Activated T-cell treated with anti-CD3 and anti-CD28 coated beads, Interleukin-2, amount 50 U/mL, for 4 hours (primary cell): ENCODE measurements around the gene PHACTR1. TPM values are rescaled to one million over a fixed set of nuclear protein-coding genes. Genes with fewer than 3 reads are reported as not detected.

ENCODE experiments used
- ATAC-seq, 2 donors: fragments of 200-7000 bp; cut with Tn5 transposase; one replicate each; pipeline ENCODE4 v1.10.0; 2021
- DNase-seq: peaks from one replicate; pipeline ENCODE4 v3.0.0-alpha.2; 2020
- H3K27me3 Mint-ChIP-seq: one replicate; pipeline ENCODE4 v1.8.0; 2021; ENCODE audit warnings: low read depth, mixed read lengths
- H3K36me3 Mint-ChIP-seq: one replicate; pipeline ENCODE4 v1.8.0; 2022; ENCODE audit warnings: mixed read lengths; ENCODE audit not compliant: insufficient read depth
- H3K4me1 Mint-ChIP-seq: one replicate; pipeline ENCODE4 v1.8.0; 2021; ENCODE audit warnings: low read depth, mixed read lengths
- H3K4me3 Mint-ChIP-seq: one replicate; pipeline ENCODE4 v1.8.0; 2021; ENCODE audit warnings: mild to moderate bottlenecking, moderate library complexity, mixed read lengths
- H3K9me3 Mint-ChIP-seq: one replicate; pipeline ENCODE4 v1.8.0; 2021; ENCODE audit warnings: mixed read lengths
- total RNA-seq, 3 donors: library from RNA; stranded (reverse); gene quantifications; one replicate each; pipeline ENCODE4 v1.2.1, GENCODE V29; 2021

The PHACTR1 gene
- total RNA-seq, 3 donors from 2014 or later = 0.26 to 1.1 (median 0.30) TPM

GRCh38 chr6:13011612-13012146, 295.1 kb downstream of the PHACTR1 start:
- no peak for ATAC-seq
- no peaks in the 10 kb centered on the region for H3K36me3 Mint-ChIP-seq
- peaks cover 62% of the 10 kb centered on the region for H3K27me3 Mint-ChIP-seq
- DNase-seq = no peak
- H3K4me3 Mint-ChIP-seq = no peak overlapping the region
- no peaks in the 10 kb centered on the region for H3K9me3 Mint-ChIP-seq
- H3K4me1 Mint-ChIP-seq = peaks cover 8% of the 10 kb centered on the region

- H3K36me3 Mint-ChIP-seq = no peaks in the 10 kb centered on the region
- H3K27me3 Mint-ChIP-seq = peaks cover 63% of the 10 kb centered on the region
- DNase-seq (no peak), ATAC-seq (no peak)
- no peak overlapping the region for H3K4me3 Mint-ChIP-seq
- peaks cover 8% of the 10 kb centered on the region for H3K4me1 Mint-ChIP-seq
- H3K9me3 Mint-ChIP-seq = no peaks in the 10 kb centered on the region
These were observed 295.7 kb downstream of the PHACTR1 start for GRCh38 chr6:13012296-13012695.

- Mint-ChIP-seq H3K9me3 (no peaks in the 10 kb centered on the region), H3K27me3 (peaks cover 59% of the 10 kb centered on the region), H3K4me1 (peaks cover 8% of the 10 kb centered on the region), H3K36me3 (no peaks in the 10 kb centered on the region), H3K4me3 (peak overlapping the region; percentile 50)
- ATAC-seq = peak in 1 of 2 donors; percentile 23
- DNase-seq = no peak
These were observed 296.6 kb downstream of the PHACTR1 start for GRCh38 chr6:13012977-13013680.

- peak; percentile 25 to 37 for ATAC-seq
- no peaks in the 10 kb centered on the region for H3K36me3 Mint-ChIP-seq
- peak overlapping the region; percentile 50 for H3K4me3 Mint-ChIP-seq
- no peaks in the 10 kb centered on the region for H3K9me3 Mint-ChIP-seq
- DNase-seq = no peak
- H3K4me1 Mint-ChIP-seq = peaks cover 8% of the 10 kb centered on the region
- H3K27me3 Mint-ChIP-seq = peaks cover 57% of the 10 kb centered on the region
These were observed 297.3 kb downstream of the PHACTR1 start for GRCh38 chr6:13013681-13014503.

- Mint-ChIP-seq H3K4me3 (no peak overlapping the region), H3K9me3 (no peaks in the 10 kb centered on the region), H3K36me3 (no peaks in the 10 kb centered on the region), H3K27me3 (peaks cover 55% of the 10 kb centered on the region), H3K4me1 (peaks cover 8% of the 10 kb centered on the region)
- DNase-seq = no peak
- no peak for ATAC-seq
These were observed 298.2 kb downstream of the PHACTR1 start for GRCh38 chr6:13014504-13015378.

- Mint-ChIP-seq H3K9me3 (no peaks in the 10 kb centered on the region), H3K27me3 (peaks cover 56% of the 10 kb centered on the region), H3K4me1 (peaks cover 8% of the 10 kb centered on the region), H3K4me3 (no peak overlapping the region), H3K36me3 (no peaks in the 10 kb centered on the region)
- DNase-seq = no peak
- no peak for ATAC-seq
These were observed 298.8 kb downstream of the PHACTR1 start for GRCh38 chr6:13015379-13015681.

GRCh38 chr6:13024616-13025015, 308.0 kb downstream of the PHACTR1 start:
- ATAC-seq (no peak), DNase-seq (no peak)
- no peaks in the 10 kb centered on the region for H3K36me3 Mint-ChIP-seq
- no peaks in the 10 kb centered on the region for H3K4me1 Mint-ChIP-seq
- peaks cover 22% of the 10 kb centered on the region for H3K27me3 Mint-ChIP-seq
- H3K9me3 Mint-ChIP-seq = no peaks in the 10 kb centered on the region
- no peak overlapping the region for H3K4me3 Mint-ChIP-seq

- Mint-ChIP-seq H3K27me3 (peaks cover 13% of the 10 kb centered on the region), H3K4me3 (no peak overlapping the region), H3K9me3 (no peaks in the 10 kb centered on the region), H3K36me3 (no peaks in the 10 kb centered on the region), H3K4me1 (no peaks in the 10 kb centered on the region)
- ATAC-seq (no peak), DNase-seq (no peak)
These were observed 309.4 kb downstream of the PHACTR1 start for GRCh38 chr6:13025893-13026499.

GRCh38 chr6:13026557-13026956, 310.0 kb downstream of the PHACTR1 start:
- no peaks in the 10 kb centered on the region for H3K4me1 Mint-ChIP-seq
- no peak for ATAC-seq
- no peak for DNase-seq
- no peaks in the 10 kb centered on the region for H3K9me3 Mint-ChIP-seq
- H3K4me3 Mint-ChIP-seq = no peak overlapping the region
- H3K27me3 Mint-ChIP-seq = peaks cover 14% of the 10 kb centered on the region
- H3K36me3 Mint-ChIP-seq = no peaks in the 10 kb centered on the region

GRCh38 chr6:13027207-13027606, 310.6 kb downstream of the PHACTR1 start:
- ATAC-seq (no peak), DNase-seq (no peak)
- H3K36me3 Mint-ChIP-seq = no peaks in the 10 kb centered on the region
- H3K4me1 Mint-ChIP-seq = no peaks in the 10 kb centered on the region
- peaks cover 14% of the 10 kb centered on the region for H3K27me3 Mint-ChIP-seq
- no peaks in the 10 kb centered on the region for H3K9me3 Mint-ChIP-seq
- no peak overlapping the region for H3K4me3 Mint-ChIP-seq

- Mint-ChIP-seq H3K36me3 (no peaks in the 10 kb centered on the region), H3K4me1 (no peaks in the 10 kb centered on the region), H3K27me3 (peaks cover 16% of the 10 kb centered on the region), H3K9me3 (no peaks in the 10 kb centered on the region), H3K4me3 (no peak overlapping the region)
- DNase-seq (no peak), ATAC-seq (no peak)
These were observed 313.8 kb downstream of the PHACTR1 start for GRCh38 chr6:13030396-13030795.

- no peaks in the 10 kb centered on the region for H3K9me3 Mint-ChIP-seq
- no peak overlapping the region for H3K4me3 Mint-ChIP-seq
- DNase-seq (no peak), ATAC-seq (no peak)
- peaks cover 18% of the 10 kb centered on the region for H3K27me3 Mint-ChIP-seq
- H3K4me1 Mint-ChIP-seq = no peaks in the 10 kb centered on the region
- no peaks in the 10 kb centered on the region for H3K36me3 Mint-ChIP-seq
These were observed 316.0 kb downstream of the PHACTR1 start for GRCh38 chr6:13032566-13032965.

GRCh38 chr6:13033145-13033544, 316.6 kb downstream of the PHACTR1 start:
- ATAC-seq = no peak
- Mint-ChIP-seq H3K4me1 (no peaks in the 10 kb centered on the region), H3K9me3 (no peaks in the 10 kb centered on the region), H3K27me3 (peaks cover 15% of the 10 kb centered on the region), H3K4me3 (no peak overlapping the region), H3K36me3 (no peaks in the 10 kb centered on the region)
- no peak for DNase-seq

- Mint-ChIP-seq H3K4me3 (no peak overlapping the region), H3K4me1 (no peaks in the 10 kb centered on the region), H3K9me3 (no peaks in the 10 kb centered on the region), H3K36me3 (no peaks in the 10 kb centered on the region), H3K27me3 (peaks cover 11% of the 10 kb centered on the region)
- ATAC-seq (no peak), DNase-seq (no peak)
These were observed 317.7 kb downstream of the PHACTR1 start for GRCh38 chr6:13034316-13034715.
